Hair follicle dermal papilla cell (primary cell): ENCODE data around the gene ENTPD3. TPM values are rescaled to one million over a fixed set of nuclear protein-coding genes. Genes with fewer than 3 reads are reported as not detected.

Source experiments
- total RNA-seq: library from RNA; depleted of rRNA; stranded (reverse); fragments of >200 nt; gene quantifications from 2 replicates; pipeline ENCODE4 v1.2.3, GENCODE V29; 2012

Gene ENTPD3
- 0.12 and 0.32 TPM in 2 replicates for total RNA-seq

GRCh38 chr3:40387001-40387894 is at the start of gene ENTPD3:
ENTPD3 (plus strand) TSS chr3:40387184; CDS start chr3:40388058, 874 bp downstream.

GRCh38 chr3:40456940-40457823 is 70.2 kb downstream of the ENTPD3 start, which contains the start of gene RPL14:
RPL14 (plus strand) TSS chr3:40457339; CDS start chr3:40457472, 133 bp downstream.

GRCh38 chr3:40476478-40477470 is 89.8 kb downstream of the ENTPD3 start, which contains the start of gene ZNF619:
ZNF619 (plus strand) TSS chr3:40477122; CDS start chr3:40477980, 858 bp downstream.

Other genes starting within 250 kb of the ENTPD3 start
- 9.2 and 10.2 TPM in 2 replicates for gene EIF1B, start 77.5 kb upstream of the ENTPD3 start, total RNA-seq
- 178 and 195 TPM in 2 replicates for gene RPL14, start 70.2 kb downstream of the ENTPD3 start, total RNA-seq
- gene ZNF619, start 89.9 kb downstream of the ENTPD3 start, total RNA-seq: 8.0 and 8.9 TPM in 2 replicates
- gene ZNF620, start 118.9 kb downstream of the ENTPD3 start, total RNA-seq: 0.61 and 0.65 TPM in 2 replicates
- 19.6 and 24.7 TPM in 2 replicates for gene ZNF621, start 137.8 kb downstream of the ENTPD3 start, total RNA-seq